H1 (cell line): ENCODE measurements around the gene CBR3. TPM values are rescaled to one million over a fixed set of nuclear protein-coding genes. Genes with fewer than 3 reads are reported as not detected.

ENCODE experiments used
- CTCF ChIA-PET: fragments of 300-600 bp; sonication (Branson Sonifier 250); formaldehyde crosslinking; loops from one replicate; lab custom pipeline; 2021; ENCODE audit not compliant: partially characterized antibody; lab: Charles Lee
- POLR2A ChIA-PET: fragments of 300-600 bp; sonication (Branson Sonifier 250); formaldehyde crosslinking; loops from one replicate; lab custom pipeline; 2021; ENCODE audit warnings: inconsistent platforms; ENCODE audit not compliant: partially characterized antibody; lab: Charles Lee
- DNase-seq, 2 experiments: peaks; one replicate each; pipeline versions ENCODE4 v3.0.0 to v3.0.0-alpha.2; 2010 to 2022; ENCODE audit warnings: low spot score in 2 of 2, low read depth in 1 of 2, mixed read lengths in 1 of 2
- FAIRE-seq: peaks from 2 replicates; lab custom pipeline; 2011; peaks lifted over from hg19 to GRCh38; lab: Jason Lieb, UNC
- H2AFZ ChIP-seq: 2 replicates; pipeline ENCODE4 v1.8.1; 2012; ENCODE audit warnings: low read length, inconsistent platforms
- H2AK5ac ChIP-seq: 2 replicates; pipeline ENCODE4 v1.6.1; 2013; ENCODE audit warnings: low read depth, low read length
- H2BK120ac ChIP-seq: replicated peaks from 2 replicates; pipeline ENCODE3; 2013; ENCODE audit warnings: low read depth, low read length, inconsistent platforms
- H2BK12ac ChIP-seq: 2 replicates; pipeline ENCODE4 v1.6.1; 2013; ENCODE audit warnings: low read depth, low read length
- H2BK15ac ChIP-seq: 2 replicates; pipeline ENCODE4 v1.6.1; 2013; ENCODE audit warnings: low read length
- H2BK20ac ChIP-seq: 2 replicates; pipeline ENCODE4 v1.6.1; 2013; ENCODE audit warnings: low read length
- H2BK5ac ChIP-seq: 2 replicates; pipeline ENCODE4 v1.6.1; 2013; ENCODE audit warnings: low read depth, low read length
- H3K14ac ChIP-seq: 2 replicates; pipeline ENCODE4 v1.6.1; 2013; ENCODE audit warnings: inconsistent platforms; ENCODE audit not compliant: insufficient read length
- H3K18ac ChIP-seq: 2 replicates; pipeline ENCODE4 v1.6.1; 2013; ENCODE audit warnings: low read length; ENCODE audit errors: extremely low read depth
- H3K23ac ChIP-seq: 2 replicates; pipeline ENCODE4 v1.6.1; 2013; ENCODE audit warnings: inconsistent platforms; ENCODE audit not compliant: insufficient read length
- H3K23me2 ChIP-seq: 2 replicates; pipeline ENCODE4 v1.6.1; 2013; ENCODE audit warnings: low read depth, low read length
- H3K27ac ChIP-seq: 2 replicates; pipeline ENCODE4 v1.6.1; 2011; ENCODE audit warnings: low read depth, low read length, inconsistent platforms
- H3K27me3 ChIP-seq, 4 experiments: replicated peaks in 1 of 4; 1 replicate in 1 of 4; 2 replicates in 3 of 4; pipeline versions ENCODE4 v1.6.1 to v1.8.1; 2011 to 2013; ENCODE audit warnings: low read length in 3 of 4, mild to moderate bottlenecking in 3 of 4, inconsistent platforms in 2 of 4, mixed read lengths in 2 of 4, moderate library complexity in 1 of 4; ENCODE audit not compliant: control insufficient read depth in 3 of 4, insufficient read depth in 3 of 4; ENCODE audit errors: extremely low read depth in 1 of 4
- H3K36me3 ChIP-seq, 4 experiments: 2 replicates each; pipeline versions ENCODE4 v1.6.1 to v1.8.1; 2011 to 2013; ENCODE audit warnings: mild to moderate bottlenecking in 4 of 4, low read length in 3 of 4, moderate library complexity in 2 of 4, control low read depth in 1 of 4, inconsistent platforms in 1 of 4; ENCODE audit not compliant: insufficient read depth in 4 of 4, control insufficient read depth in 2 of 4
- H3K4ac ChIP-seq: replicated peaks from 2 replicates; pipeline ENCODE3; 2013; ENCODE audit warnings: low read length, low read depth, mixed read lengths, inconsistent platforms; ENCODE audit not compliant: insufficient read length
- H3K4me1 ChIP-seq, 4 experiments: replicated peaks in 1 of 4; 1 replicate in 1 of 4; 2 replicates in 3 of 4; pipeline versions ENCODE4 v1.6.1 to v1.8.1; 2011 to 2013; ENCODE audit warnings: low read length in 3 of 4, inconsistent platforms in 2 of 4, mixed read lengths in 1 of 4; ENCODE audit not compliant: insufficient read depth in 4 of 4, control insufficient read depth in 3 of 4
- H3K4me2 ChIP-seq, 2 experiments: 2 replicates each; pipeline versions ENCODE4 v1.6.1 to v1.8.1; 2011 to 2013; ENCODE audit warnings: low read depth in 2 of 2, low read length in 2 of 2, control low read depth in 1 of 2, inconsistent platforms in 1 of 2, mild to moderate bottlenecking in 1 of 2; ENCODE audit not compliant: insufficient read depth in 1 of 2
- H3K4me3 ChIP-seq, 4 experiments: fragments of 200-600, 300-600 bp in 1 of 4; sonication (generic), shearing (Covaris generic), sonication (Bioruptor Twin) in 1 of 4; 2 replicates each; pipeline versions ENCODE4 v1.5.1 to v1.8.1; 2011 to 2016; ENCODE audit warnings: low read length in 4 of 4, low read depth in 3 of 4, control low read depth in 2 of 4, inconsistent platforms in 2 of 4, mild to moderate bottlenecking in 2 of 4, mixed read lengths in 1 of 4, moderate library complexity in 1 of 4; ENCODE audit not compliant: insufficient read depth in 2 of 4; ENCODE audit errors: extremely low read depth in 1 of 4
- H3K56ac ChIP-seq: replicated peaks from 2 replicates; pipeline ENCODE3; 2013; ENCODE audit warnings: low read depth, mild to moderate bottlenecking, mixed read lengths, low read length, inconsistent platforms; ENCODE audit not compliant: insufficient read length
- H3K79me1 ChIP-seq: 2 replicates; pipeline ENCODE4 v1.6.1; 2013; ENCODE audit warnings: low read depth, low read length, control low read depth
- H3K79me2 ChIP-seq, 2 experiments: 2 replicates each; pipeline versions ENCODE4 v1.6.1 to v1.8.1; 2012 to 2013; ENCODE audit warnings: low read length in 2 of 2, mild to moderate bottlenecking in 2 of 2, inconsistent platforms in 1 of 2; ENCODE audit not compliant: insufficient read depth in 2 of 2, control insufficient read depth in 1 of 2
- H3K9ac ChIP-seq, 4 experiments: replicated peaks in 1 of 4; 1 replicate in 1 of 4; 2 replicates in 3 of 4; pipeline versions ENCODE4 v1.6.1 to v1.8.1; 2011 to 2013; ENCODE audit warnings: low read depth in 3 of 4, low read length in 3 of 4, control low read depth in 2 of 4, mild to moderate bottlenecking in 2 of 4, moderate library complexity in 2 of 4, inconsistent platforms in 1 of 4; ENCODE audit errors: extremely low read depth in 1 of 4
- H3K9me3 ChIP-seq, 2 experiments: 2 replicates each; pipeline versions ENCODE4 v1.6.1 to v1.8.1; 2012 to 2013; ENCODE audit warnings: mild to moderate bottlenecking in 2 of 2, moderate library complexity in 2 of 2, control low read depth in 1 of 2, inconsistent platforms in 1 of 2, low read depth in 1 of 2, low read length in 1 of 2, mixed read lengths in 1 of 2; ENCODE audit not compliant: insufficient read depth in 2 of 2
- H4K20me1 ChIP-seq, 2 experiments: replicated peaks in 1 of 2; 2 replicates each; pipeline versions ENCODE3 to v1.8.1; 2011 to 2013; ENCODE audit warnings: inconsistent platforms in 2 of 2, low read length in 2 of 2, mild to moderate bottlenecking in 1 of 2; ENCODE audit not compliant: insufficient read depth in 2 of 2, control insufficient read depth in 1 of 2
- H4K5ac ChIP-seq: 2 replicates; pipeline ENCODE4 v1.6.1; 2013; ENCODE audit warnings: low read length, low read depth, mixed read lengths, inconsistent platforms; ENCODE audit not compliant: insufficient read length
- H4K8ac ChIP-seq: 2 replicates; pipeline ENCODE4 v1.8.0; 2013; ENCODE audit warnings: mild to moderate bottlenecking, moderate library complexity, low read length, inconsistent platforms; ENCODE audit not compliant: insufficient read depth; ENCODE audit errors: extremely low read depth
- H4K91ac ChIP-seq: replicated peaks from 2 replicates; pipeline ENCODE3; 2013; ENCODE audit warnings: low read length, mixed read lengths, inconsistent platforms; ENCODE audit not compliant: insufficient read length
- RXRA ChIP-seq: IDR thresholded peaks from 2 replicates; pipeline ENCODE4 v1.6.1; 2011; ENCODE audit warnings: low read depth, mild to moderate bottlenecking, low read length, moderate library complexity; ENCODE audit not compliant: insufficient read depth
- WGBS, 2 experiments: shearing (Covaris generic) in 1 of 2; methylation state at CpG; one replicate each; pipeline versions ENCODE4 v1.1.6 to v1.1.7; 2013 to 2015; ENCODE audit warnings: low lambda C conversion rate in 2 of 2, mixed read lengths in 2 of 2, inconsistent platforms in 1 of 2, low coverage in 1 of 2, missing lambda C conversion rate in 1 of 2; ENCODE audit not compliant: insufficient replicate concordance in 2 of 2, insufficient coverage in 1 of 2, insufficient read length in 1 of 2; ENCODE audit errors: extremely low coverage in 1 of 2, missing lambda C conversion rate in 1 of 2; 5-methylcytosine and 5-hydroxymethylcytosine counted together
- polyA plus RNA-seq, 7 experiments: library from polyadenylated mRNA; depleted of rRNA in 3 of 7; stranded (reverse) in 5 of 7; unstranded in 2 of 7; fragments of >200 nt in 5 of 7; fragments of 200-250 nt in 2 of 7; gene quantifications; 1 replicate in 5 of 7; 2 replicates in 1 of 7; 4 replicates in 1 of 7; pipeline versions ENCODE4 v1.2.1 to v1.2.3, GENCODE V29; 2011 to 2013; ENCODE audit warnings: missing spikeins in 2 of 7, mixed read lengths in 2 of 7
- total RNA-seq: library from RNA; stranded (reverse); fragmentation: NEBNext Ultra II Directional; extraction: Animal tissue kit (Norgen Biotek cat#: 25700); gene quantifications from 2 replicates; pipeline ENCODE4 v1.2.1, GENCODE V29; 2021

Gene CBR3
- total and polyA plus RNA-seq, 2 of the 8 experiments (the other 6 are each of a cell fraction or from before 2014, with no cell fraction given) = 1.2 to 4.3 TPM

DNA sequence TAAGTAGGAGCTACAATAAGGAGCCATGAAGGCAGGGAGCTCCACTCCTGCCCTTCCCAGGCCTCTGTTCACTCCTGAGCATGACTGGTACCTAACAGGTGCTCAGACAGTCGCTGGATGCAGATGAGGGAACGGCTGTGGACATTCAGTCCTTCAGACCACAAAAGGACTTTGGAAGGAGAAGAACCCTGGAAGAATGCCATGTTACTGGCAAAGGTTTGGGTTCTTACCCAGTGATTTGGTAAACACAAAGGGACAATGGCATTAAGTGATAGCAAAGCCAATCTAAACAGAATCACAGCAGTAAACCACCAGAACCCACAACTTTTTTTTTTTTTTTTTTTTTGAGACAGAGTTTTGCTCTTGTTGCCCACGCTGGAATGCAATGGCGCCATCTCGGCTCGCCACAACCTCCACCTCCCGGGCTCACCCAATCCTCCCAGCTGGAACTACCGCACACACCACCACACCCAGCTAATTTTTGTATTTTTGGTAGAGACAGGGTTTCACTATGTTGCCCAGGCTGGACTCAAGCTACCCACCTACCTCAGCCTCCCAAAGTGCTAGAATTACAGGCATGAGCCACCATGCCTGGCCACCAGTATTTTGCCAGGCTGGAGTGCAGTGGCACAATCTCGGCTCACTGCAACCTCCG lies 7.5 kb upstream of the CBR3 start:
- H3K27me3 ChIP-seq = peaks cover 0 to 6% (median 0%) of the 10 kb centered on the region in 4 experiments; a peak in 3 of 7 replicates
- no peaks in the 10 kb centered on the region for H3K9me3 ChIP-seq
- 96% methylated on average over 9 of the region's 10 CpGs; no CpG with 5 or more reads in 1 of the 2 experiments for WGBS, 2 experiments
- H3K23ac ChIP-seq = no peak overlapping the region
- DNase-seq (no peak), FAIRE-seq (no peak)
- peaks cover 0 to 3% (median 0%) of the 10 kb centered on the region in 4 experiments; a peak in 2 of 7 replicates for H3K4me1 ChIP-seq
- no peak overlapping the region; the same call in 1 of the 2 replicates for H4K8ac ChIP-seq
- no peak overlapping the region for H2BK120ac ChIP-seq
- no peak overlapping the region for H2BK20ac ChIP-seq
- no peak overlapping the region for H2BK12ac ChIP-seq
- H3K4ac ChIP-seq = no peak overlapping the region
- no peak overlapping the region for H3K18ac ChIP-seq
- H2BK5ac ChIP-seq = no peak overlapping the region
- no peak overlapping the region for H2AK5ac ChIP-seq
- no peak overlapping the region for H3K4me3 ChIP-seq
- POLR2A ChIA-PET = interaction anchor here (0.6 to 1.6 kb wide), 3 partner anchors 9 to 16 kb away, joined by 3 to 5 read pairs (median 5); no protein-coding TSS in a partner anchor
- no peak overlapping the region for H3K14ac ChIP-seq
- no peak overlapping the region for H4K5ac ChIP-seq
- no peaks in the 10 kb centered on the region for H3K79me2 ChIP-seq
- no peak overlapping the region for H4K91ac ChIP-seq
- no peaks in the 10 kb centered on the region for H3K36me3 ChIP-seq
- no peak overlapping the region for H3K9ac ChIP-seq
- H3K23me2 ChIP-seq = no peaks in the 10 kb centered on the region; the same call in 1 of the 2 replicates
- H3K56ac ChIP-seq = no peak overlapping the region
- no peak overlapping the region for H2BK15ac ChIP-seq
- no peak for TF ChIP-seq RXRA
- H3K79me1 ChIP-seq = no peaks in the 10 kb centered on the region
- no peak overlapping the region for H3K4me2 ChIP-seq
- H2AFZ ChIP-seq = no peak overlapping the region
- CTCF ChIA-PET = interaction anchor here (0.6 to 5.2 kb wide), 11 partner anchors 10 to 1496 kb away, joined by 3 to 25 read pairs (median 5); no protein-coding TSS in a partner anchor
- no peak overlapping the region for H3K27ac ChIP-seq
- H4K20me1 ChIP-seq = no peaks in the 10 kb centered on the region
